CD4-positive, alpha-beta T cell (primary cell): Measurements from ENCODE around the gene DGKA. TPM values are rescaled to one million over a fixed set of nuclear protein-coding genes. Genes with fewer than 3 reads are reported as not detected.
A peak's percentile ranks its signal among the peaks of the same experiment; 100 is the strongest.

Experiments used
- ATAC-seq: fragments of 200-7000 bp; cut with Tn5 transposase; one replicate; pipeline ENCODE4 v1.10.0; 2022; ENCODE audit warnings: mild to moderate bottlenecking; ENCODE audit not compliant: poor library complexity
- CTCF ChIA-PET: fragments of 350-600 bp; sonication (Branson Sonifier 250); formaldehyde crosslinking; loops from one replicate; lab custom pipeline; 2021; ENCODE audit warnings: antibody characterized with exemption, inconsistent platforms; lab: Charles Lee
- POLR2A ChIA-PET: fragments of 350-600 bp; sonication (Branson Sonifier 250); formaldehyde crosslinking; loops from one replicate; lab custom pipeline; 2021; ENCODE audit warnings: antibody characterized with exemption, inconsistent platforms; lab: Charles Lee
- DNase-seq, 14 experiments: peaks; one replicate each; pipeline ENCODE4 v3.0.0-alpha.2; 2013 to 2020; ENCODE audit warnings: mixed read lengths in 2 of 14
- H3K27ac ChIP-seq, 2 donors: one replicate each; pipeline versions ENCODE4 v1.5.1 to v1.7.0; 2013; ENCODE audit warnings: low read length in 2 of 2, low read depth in 1 of 2, mild to moderate bottlenecking in 1 of 2
- H3K27me3 ChIP-seq, 2 experiments: 1 replicate in 1 of 2; 2 replicates in 1 of 2; pipeline versions ENCODE4 v1.6.1 to v1.7.0; 2013; ENCODE audit warnings: low read length in 2 of 2, control low read depth in 1 of 2, mild to moderate bottlenecking in 1 of 2, moderate library complexity in 1 of 2; ENCODE audit not compliant: insufficient read depth in 2 of 2, control insufficient read depth in 1 of 2
- H3K36me3 ChIP-seq: one replicate; pipeline ENCODE4 v1.6.1; 2013; ENCODE audit warnings: low read length, control low read depth; ENCODE audit not compliant: insufficient read depth
- H3K4me1 ChIP-seq: one replicate; pipeline ENCODE4 v1.6.1; 2013; ENCODE audit warnings: low read length, control low read depth; ENCODE audit not compliant: insufficient read depth
- H3K4me3 ChIP-seq: one replicate; pipeline ENCODE4 v1.5.1; 2013; ENCODE audit warnings: mild to moderate bottlenecking, low read length, moderate library complexity
- H3K9me3 ChIP-seq, 2 experiments: 1 replicate in 1 of 2; 2 replicates in 1 of 2; pipeline versions ENCODE4 v1.6.1 to v1.7.0; 2013; ENCODE audit warnings: low read length in 2 of 2, mild to moderate bottlenecking in 2 of 2, control low read depth in 1 of 2, moderate library complexity in 1 of 2; ENCODE audit not compliant: control insufficient read depth in 1 of 2, insufficient read depth in 1 of 2
- H3K27ac Mint-ChIP-seq: one replicate; pipeline ENCODE4 v1.8.0; 2020; ENCODE audit warnings: mixed read lengths
- H3K27me3 Mint-ChIP-seq: one replicate; pipeline ENCODE4 v1.8.0; 2021; ENCODE audit warnings: mixed read lengths
- H3K36me3 Mint-ChIP-seq: one replicate; pipeline ENCODE4 v1.8.0; 2021; ENCODE audit warnings: low read depth, mixed read lengths
- H3K4me1 Mint-ChIP-seq: one replicate; pipeline ENCODE4 v1.8.0; 2021; ENCODE audit warnings: low read depth, mixed read lengths
- H3K4me3 Mint-ChIP-seq: one replicate; pipeline ENCODE4 v1.8.0; 2020; ENCODE audit warnings: mild to moderate bottlenecking, mixed read lengths
- H3K9me3 Mint-ChIP-seq: one replicate; pipeline ENCODE4 v1.8.0; 2020; ENCODE audit warnings: mixed read lengths
- intact Hi-C, 2 experiments: fragments of 100-400 bp; cut with DNase I in 1 of 2; cut with micrococcal nuclease in 1 of 2; formaldehyde crosslinking; loops; one replicate each; pipeline versions ENCODE4 v1.15.1 to v1.9.0; 2023 to 2025; cut with DNase I, micrococcal nuclease
- total RNA-seq, 174 experiments: library from RNA in 2 of 174; stranded (reverse) in 2 of 174; gene quantifications; one replicate each; pipeline ENCODE4 v1.2.3 and lab custom pipeline; 2021 to 2026
- TF ChIP-seq, protein P1 (sequence below): fragments of 200-600 bp; IDR thresholded peaks from one replicate; pipeline ENCODE4 v1.8.0; 2022; ENCODE audit warnings: antibody characterized with exemption, mild to moderate bottlenecking

DGKA gene
- total RNA-seq, 2 experiments from 2014 or later = 799 to 818 TPM

DNA sequence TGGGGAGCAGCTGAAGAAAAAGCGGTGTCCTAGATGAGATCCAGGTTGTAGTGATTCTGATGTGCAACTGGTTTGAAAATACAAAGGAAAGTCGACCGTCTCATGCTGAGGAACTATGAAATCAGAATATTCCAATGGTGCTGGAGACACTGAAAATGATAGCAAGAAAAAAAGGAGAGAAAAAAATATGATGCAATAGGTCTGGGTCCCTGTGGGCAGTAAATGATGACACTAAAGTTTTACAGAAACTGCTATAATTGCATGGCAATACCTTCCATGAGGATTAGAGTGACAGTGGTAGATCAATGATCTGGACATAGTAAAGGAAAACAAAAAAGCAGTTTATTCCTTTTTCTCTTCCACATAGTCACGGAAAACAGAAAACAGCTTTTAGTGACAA, 5.6 kb upstream of the DGKA start:
- Mint-ChIP-seq H3K27ac (peak overlapping the region; percentile 97), H3K27me3 (no peaks in the 10 kb centered on the region), H3K4me1 (peaks cover 70% of the 10 kb centered on the region), H3K36me3 (peaks cover 68% of the 10 kb centered on the region), H3K9me3 (no peaks in the 10 kb centered on the region), H3K4me3 (peak overlapping the region; percentile 96)
- ATAC-seq (no peak), DNase-seq (no peak)
- TF ChIP-seq, protein P1, sequence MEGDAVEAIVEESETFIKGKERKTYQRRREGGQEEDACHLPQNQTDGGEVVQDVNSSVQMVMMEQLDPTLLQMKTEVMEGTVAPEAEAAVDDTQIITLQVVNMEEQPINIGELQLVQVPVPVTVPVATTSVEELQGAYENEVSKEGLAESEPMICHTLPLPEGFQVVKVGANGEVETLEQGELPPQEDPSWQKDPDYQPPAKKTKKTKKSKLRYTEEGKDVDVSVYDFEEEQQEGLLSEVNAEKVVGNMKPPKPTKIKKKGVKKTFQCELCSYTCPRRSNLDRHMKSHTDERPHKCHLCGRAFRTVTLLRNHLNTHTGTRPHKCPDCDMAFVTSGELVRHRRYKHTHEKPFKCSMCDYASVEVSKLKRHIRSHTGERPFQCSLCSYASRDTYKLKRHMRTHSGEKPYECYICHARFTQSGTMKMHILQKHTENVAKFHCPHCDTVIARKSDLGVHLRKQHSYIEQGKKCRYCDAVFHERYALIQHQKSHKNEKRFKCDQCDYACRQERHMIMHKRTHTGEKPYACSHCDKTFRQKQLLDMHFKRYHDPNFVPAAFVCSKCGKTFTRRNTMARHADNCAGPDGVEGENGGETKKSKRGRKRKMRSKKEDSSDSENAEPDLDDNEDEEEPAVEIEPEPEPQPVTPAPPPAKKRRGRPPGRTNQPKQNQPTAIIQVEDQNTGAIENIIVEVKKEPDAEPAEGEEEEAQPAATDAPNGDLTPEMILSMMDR = no peak
- Histone ChIP-seq H3K4me3 (no peak overlapping the region), H3K27me3 (no peaks in the 10 kb centered on the region), H3K4me1 (peaks cover 43% of the 10 kb centered on the region), H3K9me3 (no peaks in the 10 kb centered on the region), H3K27ac (peak overlapping the region in 1 of 2 donors; percentile 93), H3K36me3 (peaks cover 19% of the 10 kb centered on the region)
- CTCF ChIA-PET = interaction anchor here (1.1 to 8.9 kb wide), 7 partner anchors 10 to 178 kb away, joined by 3 to 86 read pairs (median 5); partner anchors contain the start of gene DNAJC14
- intact Hi-C loops = loop anchor here (1.0 to 5.0 kb wide), 2 partner anchors 107 to 192 kb away; partner anchors contain the start of genes RPL41 (in 2 of the 2), ZC3H10 (in 2 of the 2) and ORMDL2 (in 1 of the 2)
- POLR2A ChIA-PET = interaction anchor here (0.6 to 18.6 kb wide), 10 partner anchors 11 to 210 kb away, joined by 3 to 251 read pairs (median 32); partner anchors contain the start of genes BLOC1S1, DNAJC14, ORMDL2 and RAB5B

DNA sequence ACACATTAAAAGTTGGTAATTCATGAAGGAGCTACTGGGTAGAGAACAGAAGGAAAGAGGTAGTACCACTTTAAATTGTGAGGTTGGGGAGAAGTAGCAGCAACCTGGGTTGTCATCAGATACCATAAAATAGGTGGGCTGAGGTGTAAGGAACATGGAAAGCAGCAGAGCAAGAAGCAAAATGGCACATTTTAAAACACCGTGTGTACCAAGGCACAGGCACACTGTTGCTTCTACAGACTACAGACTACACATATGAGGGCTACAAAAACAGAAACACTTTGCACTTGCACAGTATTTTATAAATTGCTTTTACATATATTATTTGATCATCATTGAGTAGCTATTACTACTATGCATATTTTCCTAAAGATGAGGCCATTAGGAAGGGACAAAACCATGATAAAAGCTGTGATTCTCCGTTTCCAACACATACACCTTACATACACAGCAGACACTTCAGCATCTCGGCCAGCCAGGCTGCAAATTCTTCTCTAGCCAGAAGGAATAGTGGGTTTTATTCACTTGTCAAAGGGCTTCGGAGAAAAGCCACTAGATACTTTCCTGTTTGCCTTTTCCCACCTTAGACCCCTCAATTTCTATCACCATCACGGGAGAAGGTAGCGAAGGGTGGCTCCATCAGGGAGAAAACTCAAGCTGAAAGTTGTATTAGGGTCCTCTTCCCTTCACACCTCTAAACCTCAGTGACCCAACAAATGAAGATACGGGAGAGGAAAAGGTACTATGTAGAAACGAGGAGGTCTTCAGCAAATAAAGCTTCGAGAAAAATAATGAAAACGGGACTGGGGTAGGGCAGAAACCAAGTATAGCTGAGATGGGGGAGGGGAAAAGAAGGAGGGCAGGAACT, 4.9 kb upstream of the DGKA start:
- DNase-seq (peak in 2 of 14 experiments; percentile 21 to 30), ATAC-seq (no peak)
- POLR2A ChIA-PET = interaction anchor here (0.6 to 18.6 kb wide), 20 partner anchors 9 to 523 kb away, joined by 3 to 251 read pairs (median 5); partner anchors contain the start of genes DNAJC14, ORMDL2, PA2G4 and RAB5B
- peak overlapping the region; percentile 98 for H3K4me3 ChIP-seq
- H3K9me3 ChIP-seq = no peaks in the 10 kb centered on the region
- no peaks in the 10 kb centered on the region for H3K27me3 ChIP-seq
- Mint-ChIP-seq H3K9me3 (no peaks in the 10 kb centered on the region), H3K36me3 (peaks cover 70% of the 10 kb centered on the region), H3K27me3 (no peaks in the 10 kb centered on the region), H3K27ac (peak overlapping the region; percentile 97), H3K4me1 (peaks cover 65% of the 10 kb centered on the region), H3K4me3 (peak overlapping the region; percentile 96)
- intact Hi-C loops = loop anchor here (1.0 to 5.0 kb wide), 4 partner anchors 14 to 191 kb away; partner anchors contain the start of genes RPL41 (in 2 of the 2), ZC3H10 (in 2 of the 2) and ORMDL2 (in 1 of the 2)
- peaks cover 19% of the 10 kb centered on the region for H3K36me3 ChIP-seq
- CTCF ChIA-PET = interaction anchor here (0.5 to 8.9 kb wide), 21 partner anchors 9 to 188 kb away, joined by 3 to 86 read pairs (median 3); partner anchors contain the start of genes DNAJC14, ORMDL2 and SARNP
- peaks cover 50% of the 10 kb centered on the region for H3K4me1 ChIP-seq
- peak overlapping the region; percentile 72 to 93 for H3K27ac ChIP-seq
- TF ChIP-seq, protein P1 = no peak
